GM19438 (cell line): Measurements from ENCODE around the gene SKIC8.

ENCODE experiments used
- ATAC-seq: cut with Tn5 transposase; IDR thresholded peaks from one replicate; pipeline ENCODE4 v1.9.1; 2021; ENCODE audit warnings: low read depth; ENCODE audit not compliant: unreplicated experiment

Gene SKIC8

GRCh38 chr15:78233496-78233895 lies 65.9 kb downstream of the SKIC8 start:
- no peak for ATAC-seq
